ENCODE measurements around the gene KCNK10. TPM values are rescaled to one million over a fixed set of nuclear protein-coding genes. Genes with fewer than 3 reads are reported as not detected.

Gene KCNK10
- total RNA-seq = not detected

GRCh38 chr14:88323086-88323522 lies at the start of gene KCNK10:
Gene KCNK10, minus strand, starts transcription at chr14:88323269. Its CDS starts 471 bp downstream, at chr14:88322798.
- no peak for TF ChIP-seq CTCF (IDR thresholded peaks at IDR 0.05; ENCODE audit: low read depth)

- TF ChIP-seq CTCF (IDR thresholded peaks at IDR 0.05; ENCODE audit: low read depth) = no peak
Observed at GRCh38 chr14:88369496-88369895, 46.4 kb upstream of the KCNK10 start.

- no peak for TF ChIP-seq CTCF (IDR thresholded peaks at IDR 0.05; ENCODE audit: low read depth)
Observed at GRCh38 chr14:88364710-88365413, 41.8 kb upstream of the KCNK10 start.

GRCh38 chr14:88363644-88364043 lies 40.6 kb upstream of the KCNK10 start:
- TF ChIP-seq CTCF (IDR thresholded peaks at IDR 0.05; ENCODE audit: low read depth) = no peak

GRCh38 chr14:88359500-88359899 lies 36.4 kb upstream of the KCNK10 start:
- TF ChIP-seq CTCF (IDR thresholded peaks at IDR 0.05; ENCODE audit: low read depth) = no peak

GRCh38 chr14:88354358-88354757 lies 31.3 kb upstream of the KCNK10 start:
- no peak for TF ChIP-seq CTCF (IDR thresholded peaks at IDR 0.05; ENCODE audit: low read depth)

GRCh38 chr14:88352698-88353097 lies 29.6 kb upstream of the KCNK10 start:
- TF ChIP-seq CTCF (IDR thresholded peaks at IDR 0.05; ENCODE audit: low read depth) = no peak

All from subcutaneous adipose tissue (tissue), 4 donors.